ENCODE measurements around the gene PPP2R2B.

The PPP2R2B gene

GRCh38 chr5:146669656-146670055 is 208.9 kb downstream of the PPP2R2B start:
- no peak overlapping the region for H3K9ac ChIP-seq (ENCODE audit: low read length)
- H3K4me3 ChIP-seq (ENCODE audit: low read length): no peak overlapping the region
- no peak for DNase-seq (ENCODE audit: low read depth)
- H3K36me3 ChIP-seq (ENCODE audit: control insufficient read depth, insufficient read depth, low read length, severe bottlenecking): no peaks in the 10 kb centered on the region
- peaks cover 3% of the 10 kb centered on the region for H3K9me3 ChIP-seq (ENCODE audit: control insufficient read depth, low read length)
- H3K4me1 ChIP-seq (ENCODE audit: control insufficient read depth, insufficient read depth, low read length): peaks cover 41% of the 10 kb centered on the region
- no peaks in the 10 kb centered on the region for H3K27me3 ChIP-seq (replicated peaks; ENCODE audit: control insufficient read depth, insufficient read depth, low read length)

DNA sequence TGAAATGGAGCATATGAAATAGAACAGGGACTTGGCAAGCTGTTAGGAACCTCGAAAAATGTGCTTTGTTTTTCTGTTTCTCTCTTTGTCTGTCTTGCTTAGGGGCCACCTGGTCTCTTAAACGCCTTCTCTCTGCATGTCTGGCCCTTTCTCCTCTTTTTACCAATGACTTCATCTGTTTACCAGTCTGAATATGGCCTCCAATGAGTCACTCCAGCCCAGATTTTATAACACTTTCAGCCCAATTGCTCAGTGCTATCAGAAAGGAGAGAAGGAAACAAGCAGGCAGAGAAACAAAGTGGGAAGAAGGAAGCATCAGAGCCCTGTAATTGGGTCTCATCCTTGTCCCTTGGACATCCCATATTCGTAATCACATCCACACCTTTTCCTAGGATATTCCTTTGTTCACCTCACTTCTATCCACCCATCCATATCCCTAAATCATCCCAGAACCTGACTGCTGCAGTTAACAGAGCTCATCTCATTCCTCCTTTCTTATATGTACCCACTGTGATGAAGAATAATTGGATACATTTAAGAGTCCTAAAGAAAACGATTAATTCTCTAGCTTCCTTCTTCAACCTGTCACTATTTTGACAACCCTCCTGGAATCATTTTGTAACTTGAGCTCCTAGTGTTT is 210.8 kb downstream of the PPP2R2B start:
- no peaks in the 10 kb centered on the region for H3K36me3 ChIP-seq (ENCODE audit: control insufficient read depth, insufficient read depth, low read length, severe bottlenecking)
- H3K27me3 ChIP-seq (replicated peaks; ENCODE audit: control insufficient read depth, insufficient read depth, low read length): no peaks in the 10 kb centered on the region
- DNase-seq (ENCODE audit: low read depth): peak; percentile 29

DNA sequence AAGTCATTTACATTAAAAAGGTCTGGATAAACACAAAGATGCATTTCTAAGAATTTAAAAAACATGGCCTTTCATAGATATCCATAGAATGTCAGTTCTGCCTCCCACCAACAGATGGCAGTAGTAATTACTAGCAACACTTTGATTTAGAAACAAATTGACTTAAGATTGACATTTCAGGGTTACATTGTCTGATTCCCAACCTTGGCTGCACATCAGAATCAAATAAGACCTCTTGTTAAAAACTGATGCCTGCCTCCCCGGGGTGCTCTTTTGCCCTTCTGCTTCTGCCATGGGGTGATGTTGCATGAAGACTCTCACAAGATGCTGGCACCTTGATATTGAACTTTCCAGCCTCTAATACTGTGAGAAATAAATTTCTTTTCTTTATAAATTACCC is 216.3 kb downstream of the PPP2R2B start:
- H3K9ac ChIP-seq (ENCODE audit: low read length): no peak overlapping the region
- H3K27me3 ChIP-seq (replicated peaks; ENCODE audit: control insufficient read depth, insufficient read depth, low read length): no peaks in the 10 kb centered on the region
- no peak overlapping the region for H3K4me3 ChIP-seq (ENCODE audit: low read length)
- H3K36me3 ChIP-seq (ENCODE audit: control insufficient read depth, insufficient read depth, low read length, severe bottlenecking): no peaks in the 10 kb centered on the region
- H3K4me1 ChIP-seq (ENCODE audit: control insufficient read depth, insufficient read depth, low read length): peaks cover 4% of the 10 kb centered on the region
- peak; percentile 42 for DNase-seq (ENCODE audit: low read depth)
- H3K9me3 ChIP-seq (ENCODE audit: control insufficient read depth, low read length): peaks cover 3% of the 10 kb centered on the region

More for the DNA sequence above, 210.8 kb downstream of the PPP2R2B start:
- H3K9ac ChIP-seq (ENCODE audit: low read length): peak overlapping the region; percentile 40
- H3K4me3 ChIP-seq (ENCODE audit: low read length): peak overlapping the region; percentile 5
- H3K9me3 ChIP-seq (ENCODE audit: control insufficient read depth, low read length): peaks cover 3% of the 10 kb centered on the region
- peaks cover 30% of the 10 kb centered on the region for H3K4me1 ChIP-seq (ENCODE audit: control insufficient read depth, insufficient read depth, low read length)

GRCh38 chr5:146660376-146660960 is 218.1 kb downstream of the PPP2R2B start:
- H3K4me1 ChIP-seq (ENCODE audit: control insufficient read depth, insufficient read depth, low read length): no peaks in the 10 kb centered on the region
- H3K36me3 ChIP-seq (ENCODE audit: control insufficient read depth, insufficient read depth, low read length, severe bottlenecking): no peaks in the 10 kb centered on the region
- H3K9ac ChIP-seq (ENCODE audit: low read length): no peak overlapping the region
- peaks cover 3% of the 10 kb centered on the region for H3K9me3 ChIP-seq (ENCODE audit: control insufficient read depth, low read length)
- H3K27me3 ChIP-seq (replicated peaks; ENCODE audit: control insufficient read depth, insufficient read depth, low read length): no peaks in the 10 kb centered on the region
- no peak overlapping the region for H3K4me3 ChIP-seq (ENCODE audit: low read length)
- DNase-seq (ENCODE audit: low read depth): no peak

DNA sequence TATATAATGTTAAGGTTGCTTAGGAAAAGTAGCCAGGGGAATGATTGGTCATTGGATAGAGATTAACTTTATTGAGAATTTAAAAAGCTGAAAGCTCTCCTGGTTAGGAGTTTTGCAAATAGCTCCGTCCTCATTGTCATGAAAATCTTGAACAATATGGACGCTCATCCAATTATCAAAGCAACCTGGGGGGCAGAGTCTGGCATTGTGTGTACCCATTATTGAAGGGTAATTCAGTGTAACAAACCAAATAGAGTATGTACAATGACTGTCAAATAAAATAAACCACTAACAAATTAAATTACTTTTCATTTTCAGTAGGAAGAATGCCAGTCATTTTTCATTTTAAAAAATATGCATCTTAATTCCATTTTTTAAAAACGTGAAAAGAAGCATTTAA is 218.6 kb downstream of the PPP2R2B start:
- Histone ChIP-seq H3K4me1 (ENCODE audit: control insufficient read depth, insufficient read depth, low read length) (no peaks in the 10 kb centered on the region), H3K27me3 (replicated peaks; ENCODE audit: control insufficient read depth, insufficient read depth, low read length) (no peaks in the 10 kb centered on the region), H3K9me3 (ENCODE audit: control insufficient read depth, low read length) (peaks cover under 1% of the 10 kb centered on the region), H3K4me3 (ENCODE audit: low read length) (no peak overlapping the region), H3K36me3 (ENCODE audit: control insufficient read depth, insufficient read depth, low read length, severe bottlenecking) (no peaks in the 10 kb centered on the region), H3K9ac (ENCODE audit: low read length) (no peak overlapping the region)
- DNase-seq (ENCODE audit: low read depth): no peak

- no peak overlapping the region for H3K4me3 ChIP-seq (ENCODE audit: low read length)
- H3K4me1 ChIP-seq (ENCODE audit: control insufficient read depth, insufficient read depth, low read length): no peaks in the 10 kb centered on the region
- no peaks in the 10 kb centered on the region for H3K36me3 ChIP-seq (ENCODE audit: control insufficient read depth, insufficient read depth, low read length, severe bottlenecking)
- DNase-seq (ENCODE audit: low read depth): no peak
- H3K9ac ChIP-seq (ENCODE audit: low read length): no peak overlapping the region
- H3K27me3 ChIP-seq (replicated peaks; ENCODE audit: control insufficient read depth, insufficient read depth, low read length): peaks cover 6% of the 10 kb centered on the region
- H3K9me3 ChIP-seq (ENCODE audit: control insufficient read depth, low read length): no peaks in the 10 kb centered on the region
Observed at GRCh38 chr5:146656703-146657102, 221.9 kb downstream of the PPP2R2B start.

GRCh38 chr5:146653560-146653959 is 225.0 kb downstream of the PPP2R2B start:
- Histone ChIP-seq H3K4me3 (ENCODE audit: low read length) (no peak overlapping the region), H3K27me3 (replicated peaks; ENCODE audit: control insufficient read depth, insufficient read depth, low read length) (peaks cover 6% of the 10 kb centered on the region), H3K9ac (ENCODE audit: low read length) (no peak overlapping the region), H3K36me3 (ENCODE audit: control insufficient read depth, insufficient read depth, low read length, severe bottlenecking) (no peaks in the 10 kb centered on the region), H3K4me1 (ENCODE audit: control insufficient read depth, insufficient read depth, low read length) (no peaks in the 10 kb centered on the region), H3K9me3 (ENCODE audit: control insufficient read depth, low read length) (no peaks in the 10 kb centered on the region)
- DNase-seq (ENCODE audit: low read depth): no peak

DNA sequence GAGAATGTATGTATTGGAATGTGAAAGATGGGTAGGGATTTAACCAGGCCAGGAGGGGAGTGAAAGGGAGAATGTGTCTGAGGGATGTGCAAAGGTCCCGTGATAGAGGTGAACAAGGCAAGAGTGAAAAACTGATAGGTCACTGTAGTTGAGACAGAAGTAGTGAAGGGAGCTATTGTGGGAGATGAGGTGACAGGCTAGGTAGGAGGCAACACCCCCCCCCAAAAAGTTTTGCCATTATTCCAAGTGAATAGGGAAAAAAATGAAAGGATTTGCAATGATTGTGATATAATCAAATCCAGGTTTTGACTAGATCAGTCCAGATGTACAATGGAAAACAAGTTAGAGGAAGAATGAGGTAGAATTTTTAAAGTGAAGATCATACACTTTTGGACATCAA is 226.0 kb downstream of the PPP2R2B start:
- Histone ChIP-seq H3K4me3 (ENCODE audit: low read length) (no peak overlapping the region), H3K4me1 (ENCODE audit: control insufficient read depth, insufficient read depth, low read length) (no peaks in the 10 kb centered on the region), H3K9ac (ENCODE audit: low read length) (no peak overlapping the region), H3K27me3 (replicated peaks; ENCODE audit: control insufficient read depth, insufficient read depth, low read length) (peaks cover 6% of the 10 kb centered on the region), H3K36me3 (ENCODE audit: control insufficient read depth, insufficient read depth, low read length, severe bottlenecking) (no peaks in the 10 kb centered on the region), H3K9me3 (ENCODE audit: control insufficient read depth, low read length) (no peaks in the 10 kb centered on the region)
- DNase-seq (ENCODE audit: low read depth): no peak

DNA sequence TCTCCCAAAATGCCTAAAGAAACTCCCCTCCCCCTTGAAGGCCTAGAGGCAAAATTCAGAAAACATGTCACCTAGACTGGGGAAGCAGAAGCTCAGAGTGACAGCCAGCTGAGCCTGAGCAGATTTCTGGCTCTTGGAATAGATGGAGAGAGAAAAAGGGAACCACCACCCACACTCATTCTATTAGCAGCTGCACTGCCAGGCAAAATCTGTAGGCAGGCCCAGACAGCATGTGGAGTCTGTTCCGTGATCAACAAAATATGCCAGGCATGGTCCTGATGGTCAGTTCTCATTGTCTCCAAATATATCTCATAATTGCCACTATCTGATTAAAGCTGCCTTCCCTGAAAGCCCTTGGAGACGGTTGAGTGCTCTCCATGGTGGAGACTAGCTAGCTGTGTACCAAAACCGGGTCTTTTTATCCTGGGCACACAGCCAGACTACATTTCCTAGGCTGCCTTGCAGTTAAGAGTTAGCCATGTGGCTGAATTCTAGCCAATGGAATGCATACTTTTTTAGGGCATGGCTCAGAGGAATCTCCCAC is 230.8 kb downstream of the PPP2R2B start:
- H3K4me1 ChIP-seq (ENCODE audit: control insufficient read depth, insufficient read depth, low read length): peaks cover 8% of the 10 kb centered on the region
- no peaks in the 10 kb centered on the region for H3K9me3 ChIP-seq (ENCODE audit: control insufficient read depth, low read length)
- H3K36me3 ChIP-seq (ENCODE audit: control insufficient read depth, insufficient read depth, low read length, severe bottlenecking): no peaks in the 10 kb centered on the region
- H3K27me3 ChIP-seq (replicated peaks; ENCODE audit: control insufficient read depth, insufficient read depth, low read length): peaks cover 2% of the 10 kb centered on the region
- peak; percentile 3 for DNase-seq (ENCODE audit: low read depth)
- no peak overlapping the region for H3K4me3 ChIP-seq (ENCODE audit: low read length)
- H3K9ac ChIP-seq (ENCODE audit: low read length): no peak overlapping the region

DNA sequence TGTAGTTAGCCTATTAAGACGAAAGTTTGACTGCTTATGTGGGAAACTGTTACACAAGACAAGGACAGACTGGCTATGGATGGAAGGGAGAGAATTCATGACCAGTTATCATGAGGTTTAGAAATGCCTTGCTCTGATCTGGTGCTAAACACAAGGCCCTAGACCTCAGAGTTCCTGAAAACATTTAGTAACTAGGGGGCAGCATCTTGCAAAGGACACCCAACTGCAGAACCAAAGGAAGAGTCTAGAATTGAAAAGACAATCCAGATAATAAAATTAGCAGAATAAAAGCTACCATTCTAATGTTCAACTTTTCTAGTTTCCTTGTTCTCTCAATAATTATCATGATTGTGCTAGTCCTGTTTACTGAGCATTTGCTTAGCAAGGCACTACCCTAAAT is 232.1 kb downstream of the PPP2R2B start:
- Histone ChIP-seq H3K4me3 (ENCODE audit: low read length) (no peak overlapping the region), H3K36me3 (ENCODE audit: control insufficient read depth, insufficient read depth, low read length, severe bottlenecking) (no peaks in the 10 kb centered on the region), H3K9ac (ENCODE audit: low read length) (no peak overlapping the region), H3K27me3 (replicated peaks; ENCODE audit: control insufficient read depth, insufficient read depth, low read length) (no peaks in the 10 kb centered on the region), H3K9me3 (ENCODE audit: control insufficient read depth, low read length) (no peaks in the 10 kb centered on the region), H3K4me1 (ENCODE audit: control insufficient read depth, insufficient read depth, low read length) (peaks cover 8% of the 10 kb centered on the region)
- DNase-seq (ENCODE audit: low read depth): no peak

DNA sequence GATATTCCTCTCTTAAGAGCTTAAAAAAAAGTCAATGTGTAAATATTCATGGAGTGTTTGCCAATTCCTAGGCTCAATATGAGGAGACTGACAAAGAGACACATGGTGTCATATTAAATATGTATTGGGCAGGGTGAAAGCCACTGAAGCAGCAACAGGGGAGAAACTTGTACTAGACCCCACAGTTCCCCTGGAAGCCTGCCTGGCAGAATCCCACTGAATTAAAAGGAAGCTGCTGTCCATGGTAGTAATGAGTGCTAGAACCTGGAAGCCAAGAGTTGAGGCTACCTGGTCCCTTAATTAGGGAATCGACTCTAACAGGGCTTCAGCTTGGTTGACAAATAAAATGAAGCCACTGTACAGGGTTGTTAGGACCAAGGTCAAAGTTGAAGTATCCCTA is 233.2 kb downstream of the PPP2R2B start:
- Histone ChIP-seq H3K9ac (ENCODE audit: low read length) (no peak overlapping the region), H3K36me3 (ENCODE audit: control insufficient read depth, insufficient read depth, low read length, severe bottlenecking) (no peaks in the 10 kb centered on the region), H3K4me1 (ENCODE audit: control insufficient read depth, insufficient read depth, low read length) (peaks cover 8% of the 10 kb centered on the region), H3K9me3 (ENCODE audit: control insufficient read depth, low read length) (no peaks in the 10 kb centered on the region), H3K4me3 (ENCODE audit: low read length) (no peak overlapping the region), H3K27me3 (replicated peaks; ENCODE audit: control insufficient read depth, insufficient read depth, low read length) (no peaks in the 10 kb centered on the region)
- peak; percentile 1 for DNase-seq (ENCODE audit: low read depth)
